Measurements from ENCODE around the gene CASKIN1. TPM values are rescaled to one million over a fixed set of nuclear protein-coding genes. Genes with fewer than 3 reads are reported as not detected.
A peak's percentile ranks its signal among the peaks of the same experiment; 100 is the strongest.

CASKIN1 gene
- total RNA-seq, 1 experiment from 2014 or later: 4.5 TPM

DNA sequence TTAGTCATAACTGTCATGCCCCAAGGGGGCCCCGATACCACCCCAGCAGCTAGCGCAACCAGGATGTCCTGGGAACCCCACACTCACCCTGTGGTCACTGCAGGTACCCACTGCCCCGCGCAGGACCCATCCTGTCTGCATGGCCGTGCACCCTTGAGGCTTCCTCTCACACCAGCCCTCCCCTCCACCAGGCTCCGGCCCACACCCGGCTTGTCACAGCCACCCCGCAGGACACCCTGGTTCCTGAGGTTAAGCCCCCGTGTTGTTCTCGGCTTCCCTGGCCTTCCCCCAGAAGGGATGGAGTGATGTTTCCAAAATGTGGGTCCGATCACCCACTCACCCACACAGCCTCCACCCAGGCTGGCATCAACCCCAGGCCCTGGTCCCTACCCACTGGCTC lies 47.4 kb upstream of the CASKIN1 start:
- ChIA-PET POLR2A (no interaction called here), CTCF (no interaction called here)
- BruUV-seq (replicated peaks): no TSS peak
- in situ Hi-C loops (cut with HindIII; ENCODE audit: low pct_unique_long_range_greater_than_20kb, low sequenced_read_pairs) (no loop called here), intact Hi-C loops (cut with micrococcal nuclease; ENCODE audit: unreplicated experiment) (no loop called here)
- Histone ChIP-seq H3K9me3 (ENCODE audit: control insufficient read depth, insufficient read depth, low read depth, low read length) (no peaks in the 10 kb centered on the region), H3K27ac (ENCODE audit: low read length) (no peak overlapping the region), H3K27me3 (ENCODE audit: control insufficient read depth, insufficient read depth, low read length) (no peaks in the 10 kb centered on the region), H3K36me3 (ENCODE audit: control insufficient read depth, insufficient read depth, low read length) (peaks cover 2% of the 10 kb centered on the region), H3K4me1 (ENCODE audit: control insufficient read depth, insufficient read depth, low read length) (peaks cover 3% of the 10 kb centered on the region; the same call in 1 of the 2 replicates), H3K4me3 (ENCODE audit: low read depth in 2 of 2, low read length in 2 of 2) (no peak overlapping the region)
- DNase-seq (ENCODE audit: low read depth, low spot score) (no peak), ATAC-seq (no peak)
- TF ChIP-seq, protein P1, sequence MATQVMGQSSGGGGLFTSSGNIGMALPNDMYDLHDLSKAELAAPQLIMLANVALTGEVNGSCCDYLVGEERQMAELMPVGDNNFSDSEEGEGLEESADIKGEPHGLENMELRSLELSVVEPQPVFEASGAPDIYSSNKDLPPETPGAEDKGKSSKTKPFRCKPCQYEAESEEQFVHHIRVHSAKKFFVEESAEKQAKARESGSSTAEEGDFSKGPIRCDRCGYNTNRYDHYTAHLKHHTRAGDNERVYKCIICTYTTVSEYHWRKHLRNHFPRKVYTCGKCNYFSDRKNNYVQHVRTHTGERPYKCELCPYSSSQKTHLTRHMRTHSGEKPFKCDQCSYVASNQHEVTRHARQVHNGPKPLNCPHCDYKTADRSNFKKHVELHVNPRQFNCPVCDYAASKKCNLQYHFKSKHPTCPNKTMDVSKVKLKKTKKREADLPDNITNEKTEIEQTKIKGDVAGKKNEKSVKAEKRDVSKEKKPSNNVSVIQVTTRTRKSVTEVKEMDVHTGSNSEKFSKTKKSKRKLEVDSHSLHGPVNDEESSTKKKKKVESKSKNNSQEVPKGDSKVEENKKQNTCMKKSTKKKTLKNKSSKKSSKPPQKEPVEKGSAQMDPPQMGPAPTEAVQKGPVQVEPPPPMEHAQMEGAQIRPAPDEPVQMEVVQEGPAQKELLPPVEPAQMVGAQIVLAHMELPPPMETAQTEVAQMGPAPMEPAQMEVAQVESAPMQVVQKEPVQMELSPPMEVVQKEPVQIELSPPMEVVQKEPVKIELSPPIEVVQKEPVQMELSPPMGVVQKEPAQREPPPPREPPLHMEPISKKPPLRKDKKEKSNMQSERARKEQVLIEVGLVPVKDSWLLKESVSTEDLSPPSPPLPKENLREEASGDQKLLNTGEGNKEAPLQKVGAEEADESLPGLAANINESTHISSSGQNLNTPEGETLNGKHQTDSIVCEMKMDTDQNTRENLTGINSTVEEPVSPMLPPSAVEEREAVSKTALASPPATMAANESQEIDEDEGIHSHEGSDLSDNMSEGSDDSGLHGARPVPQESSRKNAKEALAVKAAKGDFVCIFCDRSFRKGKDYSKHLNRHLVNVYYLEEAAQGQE (IDR thresholded peaks at IDR 0.05; ENCODE audit: insufficient read depth in 1 of 2, low read depth in 2 of 2, low read length in 1 of 2): no peak
- TF ChIP-seq TCF7L2 (IDR thresholded peaks at IDR 0.05; ENCODE audit: low read depth, low read length): no peak
- no peak for TF ChIP-seq SIN3A (IDR thresholded peaks at IDR 0.05; ENCODE audit: borderline replicate concordance, insufficient read depth, low read depth, low read length)
- no peak for TF ChIP-seq CTCF (IDR thresholded peaks at IDR 0.05)
- no peak for TF ChIP-seq POLR2AphosphoS5 (IDR thresholded peaks at IDR 0.05; ENCODE audit: low read depth, low read length)

DNA sequence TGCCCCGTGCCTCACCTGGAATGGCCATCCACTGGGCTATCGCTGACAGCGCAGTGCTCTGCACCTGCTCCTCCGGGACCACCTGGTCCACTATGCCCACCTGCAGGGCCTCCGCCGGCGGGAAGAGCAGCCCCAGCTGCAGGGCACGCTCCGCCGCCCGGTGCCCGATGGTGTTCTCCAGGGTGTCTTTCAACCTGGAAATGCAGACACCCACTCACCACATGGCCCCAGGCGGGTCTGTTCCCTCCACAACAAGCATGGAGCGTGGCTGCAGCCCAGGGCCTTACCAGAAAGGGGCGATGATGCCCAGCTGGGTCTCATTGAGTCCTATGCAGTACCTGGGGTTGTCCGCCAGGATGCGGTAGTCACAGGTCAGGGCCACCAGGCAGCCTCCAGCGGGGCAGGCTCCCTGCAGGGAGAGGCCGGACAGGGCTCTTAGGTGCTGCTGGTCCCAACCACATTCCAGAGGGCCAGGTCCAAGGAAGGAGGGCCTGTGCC lies 46.7 kb upstream of the CASKIN1 start:
- Histone ChIP-seq H3K27ac (ENCODE audit: low read length) (no peak overlapping the region), H3K36me3 (ENCODE audit: control insufficient read depth, insufficient read depth, low read length) (peaks cover 2% of the 10 kb centered on the region), H3K4me1 (ENCODE audit: control insufficient read depth, insufficient read depth, low read length) (peaks cover 3% of the 10 kb centered on the region; the same call in 1 of the 2 replicates), H3K4me3 (ENCODE audit: low read depth in 2 of 2, low read length in 2 of 2) (no peak overlapping the region), H3K9me3 (ENCODE audit: control insufficient read depth, insufficient read depth, low read depth, low read length) (no peaks in the 10 kb centered on the region), H3K27me3 (ENCODE audit: control insufficient read depth, insufficient read depth, low read length) (no peaks in the 10 kb centered on the region)
- BruUV-seq (replicated peaks): no TSS peak
- ATAC-seq: peak; percentile 9; the same call in 1 of the 2 replicates
- ChIA-PET CTCF (no interaction called here), POLR2A (no interaction called here)
- in situ Hi-C loops (cut with HindIII; ENCODE audit: low pct_unique_long_range_greater_than_20kb, low sequenced_read_pairs): no loop called here
- TF ChIP-seq TCF7L2 (IDR thresholded peaks at IDR 0.05; ENCODE audit: low read depth, low read length): no peak
- no peak for TF ChIP-seq POLR2AphosphoS5 (IDR thresholded peaks at IDR 0.05; ENCODE audit: low read depth, low read length)
- TF ChIP-seq CTCF (IDR thresholded peaks at IDR 0.05): peak; percentile 45; the same call in 1 of the 2 replicates
- TF ChIP-seq, protein P1 (IDR thresholded peaks at IDR 0.05; ENCODE audit: insufficient read depth in 1 of 2, low read depth in 2 of 2, low read length in 1 of 2): no peak
- intact Hi-C loops (cut with micrococcal nuclease; ENCODE audit: unreplicated experiment): no loop called here
- no peak for DNase-seq (ENCODE audit: low read depth, low spot score)

All from Panc1 (cell line).